Activated T-cell treated with anti-CD3 and anti-CD28 coated beads for 48 hours (primary cell): ENCODE results near the gene ARHGEF17.

Experiments used
- DNase-seq: peaks from one replicate; pipeline ENCODE4 v3.0.0-alpha.2; 2020; ENCODE audit warnings: low read depth

Gene ARHGEF17

GRCh38 chr11:73291781-73292524 lies 16.1 kb upstream of the ARHGEF17 start:
- DNase-seq = no peak

- DNase-seq = no peak
Measured at GRCh38 chr11:73292525-73292894, 15.6 kb upstream of the ARHGEF17 start.

GRCh38 chr11:73293356-73293936 lies 14.6 kb upstream of the ARHGEF17 start:
- no peak for DNase-seq

GRCh38 chr11:73294604-73295003 lies 13.5 kb upstream of the ARHGEF17 start:
- no peak for DNase-seq

GRCh38 chr11:73295241-73295995 lies 12.7 kb upstream of the ARHGEF17 start:
- peak; percentile 69 for DNase-seq

GRCh38 chr11:73295996-73296318 lies 12.1 kb upstream of the ARHGEF17 start:
- DNase-seq = no peak

GRCh38 chr11:73296501-73297230 lies 11.4 kb upstream of the ARHGEF17 start:
- DNase-seq = no peak

GRCh38 chr11:73297231-73297590 lies 10.9 kb upstream of the ARHGEF17 start:
- no peak for DNase-seq

GRCh38 chr11:73297702-73298101 lies 10.4 kb upstream of the ARHGEF17 start:
- no peak for DNase-seq

- DNase-seq = no peak
Measured at GRCh38 chr11:73298233-73298632, 9.8 kb upstream of the ARHGEF17 start.

- DNase-seq = no peak
Measured at GRCh38 chr11:73299751-73300150, 8.3 kb upstream of the ARHGEF17 start.

- no peak for DNase-seq
Measured at GRCh38 chr11:73306069-73306841, 1.8 kb upstream of the ARHGEF17 start.

GRCh38 chr11:73306977-73307322 lies 1.1 kb upstream of the ARHGEF17 start:
- no peak for DNase-seq

- peak; percentile 89 for DNase-seq
Measured at GRCh38 chr11:73307323-73308002, 613 bp upstream of the ARHGEF17 start.

GRCh38 chr11:73308961-73309919 lies 1.2 kb downstream of the ARHGEF17 start:
- DNase-seq = no peak

GRCh38 chr11:73310076-73310475 lies 2.0 kb downstream of the ARHGEF17 start:
- DNase-seq = no peak

GRCh38 chr11:73310661-73311393 lies 2.8 kb downstream of the ARHGEF17 start:
- no peak for DNase-seq

- DNase-seq = no peak
Measured at GRCh38 chr11:73311394-73311869, 3.4 kb downstream of the ARHGEF17 start.

- no peak for DNase-seq
Measured at GRCh38 chr11:73312036-73312435, 4.0 kb downstream of the ARHGEF17 start.
